B cell (primary cell): ENCODE results near the gene HAS3. TPM values are rescaled to one million over a fixed set of nuclear protein-coding genes. Genes with fewer than 3 reads are reported as not detected.

Experiments
- ATAC-seq: fragments of 200-7000 bp; cut with Tn5 transposase; one replicate; pipeline ENCODE4 v1.10.0; 2021; ENCODE audit warnings: low read depth, mild to moderate bottlenecking, moderate number of reproducible peaks, moderate library complexity
- CTCF ChIA-PET: fragments of 350-600 bp; sonication (Branson Sonifier 250); formaldehyde crosslinking; loops from one replicate; lab custom pipeline; 2021; ENCODE audit warnings: antibody characterized with exemption, inconsistent platforms; lab: Charles Lee
- POLR2A ChIA-PET: fragments of 350-600 bp; sonication (Branson Sonifier 250); formaldehyde crosslinking; loops from one replicate; lab custom pipeline; 2021; ENCODE audit warnings: antibody characterized with exemption; lab: Charles Lee
- DNase-seq: peaks from one replicate; pipeline ENCODE4 v3.0.0; 2013
- H2AFZ ChIP-seq: 2 replicates; pipeline ENCODE4 v1.6.1; 2012; ENCODE audit warnings: mild to moderate bottlenecking, low read depth, low read length; ENCODE audit not compliant: insufficient read depth, poor library complexity, severe bottlenecking
- H3K27ac ChIP-seq, 2 donors: 1 replicate in 1 of 2; 2 replicates in 1 of 2; pipeline ENCODE4 v1.5.1; 2012 to 2013; ENCODE audit warnings: low read length in 2 of 2, mild to moderate bottlenecking in 2 of 2, moderate library complexity in 1 of 2
- H3K27me3 ChIP-seq, 4 experiments: fragments of 200-600 bp in 1 of 4; sonication (generic) in 1 of 4; replicated peaks in 1 of 4; 1 replicate in 2 of 4; 2 replicates in 2 of 4; pipeline versions ENCODE4 v1.6.1 to v1.7.0; 2013 to 2016; ENCODE audit warnings: low read length in 3 of 4, mild to moderate bottlenecking in 2 of 4, mixed read lengths in 1 of 4, moderate library complexity in 1 of 4; ENCODE audit not compliant: insufficient read depth in 4 of 4, control insufficient read depth in 3 of 4; ENCODE audit errors: control extremely low read depth in 1 of 4
- H3K36me3 ChIP-seq, 2 experiments: replicated peaks in 1 of 2; 1 replicate in 1 of 2; 2 replicates in 1 of 2; pipeline versions ENCODE4 v1.6.1 to v1.7.1; 2013; ENCODE audit warnings: low read length in 1 of 2; ENCODE audit not compliant: insufficient read depth in 2 of 2, control insufficient read depth in 1 of 2; ENCODE audit errors: control extremely low read depth in 1 of 2, extremely low read depth in 1 of 2
- H3K4me1 ChIP-seq, 2 donors: fragments of 200-600 bp in 1 of 2; sonication (generic) in 1 of 2; 1 replicate in 1 of 2; 2 replicates in 1 of 2; pipeline versions ENCODE4 v1.5.1 to v1.6.1; 2013 to 2017; ENCODE audit warnings: low read length in 2 of 2; ENCODE audit not compliant: control insufficient read depth in 2 of 2, insufficient read depth in 2 of 2
- H3K4me2 ChIP-seq: replicated peaks from 2 replicates; pipeline ENCODE3; 2012; ENCODE audit warnings: mild to moderate bottlenecking, low read depth, low read length; ENCODE audit not compliant: poor library complexity, severe bottlenecking
- H3K4me3 ChIP-seq, 5 experiments: fragments of 200-600 bp in 1 of 5; sonication (generic) in 1 of 5; 1 replicate in 3 of 5; 2 replicates in 2 of 5; pipeline versions ENCODE4 v1.5.1 to v1.7.0; 2011 to 2016; ENCODE audit warnings: low read length in 4 of 5, mild to moderate bottlenecking in 4 of 5, low read depth in 2 of 5, control low read depth in 1 of 5, moderate library complexity in 1 of 5; ENCODE audit not compliant: insufficient read depth in 1 of 5; ENCODE audit errors: control extremely low read depth in 1 of 5, extremely low read depth in 1 of 5
- H3K79me2 ChIP-seq: fragments of 200-600 bp; sonication (generic); one replicate; pipeline ENCODE4 v1.6.0; 2016; ENCODE audit warnings: low read length; ENCODE audit not compliant: control insufficient read depth, insufficient read depth
- H3K9ac ChIP-seq: fragments of 200-600 bp; sonication (generic); 2 replicates; pipeline ENCODE4 v1.6.1; 2017; ENCODE audit warnings: mild to moderate bottlenecking, low read length, moderate library complexity
- H3K9me3 ChIP-seq, 3 donors: one replicate each; pipeline versions ENCODE4 v1.6.1 to v1.7.1; 2013; ENCODE audit warnings: low read length in 2 of 3; ENCODE audit not compliant: control insufficient read depth in 2 of 3, insufficient read depth in 1 of 3; ENCODE audit errors: control extremely low read depth in 1 of 3
- H4K20me1 ChIP-seq: 2 replicates; pipeline ENCODE4 v1.6.0; 2012; ENCODE audit warnings: mild to moderate bottlenecking, low read length; ENCODE audit not compliant: insufficient read depth, control insufficient read depth, poor library complexity, severe bottlenecking
- H3K27ac Mint-ChIP-seq: one replicate; pipeline ENCODE4 v1.8.0; 2021; ENCODE audit warnings: mixed read lengths
- H3K27me3 Mint-ChIP-seq: one replicate; pipeline ENCODE4 v1.8.0; 2021; ENCODE audit warnings: mixed read lengths
- H3K4me1 Mint-ChIP-seq: one replicate; pipeline ENCODE4 v1.8.0; 2021; ENCODE audit warnings: mixed read lengths
- H3K4me3 Mint-ChIP-seq: one replicate; pipeline ENCODE4 v1.8.0; 2021; ENCODE audit warnings: mixed read lengths
- H3K9me3 Mint-ChIP-seq: one replicate; pipeline ENCODE4 v1.8.0; 2022; ENCODE audit warnings: mixed read lengths; ENCODE audit not compliant: insufficient read depth
- CTCF ChIP-seq: fragments of 200-600 bp; IDR thresholded peaks from one replicate; pipeline ENCODE4 v1.8.0; 2022; ENCODE audit warnings: antibody characterized with exemption, mild to moderate bottlenecking
- EZH2 ChIP-seq: IDR thresholded peaks from 2 replicates; pipeline ENCODE4 v1.6.1; 2012; ENCODE audit warnings: borderline replicate concordance, low read depth, mild to moderate bottlenecking, moderate library complexity, low read length; ENCODE audit not compliant: insufficient read depth, poor library complexity, severe bottlenecking
- WGBS: methylation state at CpG from one replicate; pipeline ENCODE4 v1.1.5; 2013; ENCODE audit warnings: missing lambda C conversion rate; ENCODE audit not compliant: insufficient coverage; 5-methylcytosine and 5-hydroxymethylcytosine counted together
- intact Hi-C: fragments of 100-400 bp; cut with micrococcal nuclease; formaldehyde crosslinking; loops from one replicate; pipeline ENCODE4 v1.10.0; 2022
- polyA plus RNA-seq: library from polyadenylated mRNA; depleted of rRNA; stranded (reverse); fragments of >200 nt; gene quantifications from 2 replicates; pipeline ENCODE4 v1.2.3, GENCODE V29; 2012
- total RNA-seq, 2 donors: library from RNA; stranded (reverse); fragments of 120-200 nt in 1 of 2; gene quantifications; 1 replicate in 1 of 2; 2 replicates in 1 of 2; pipeline versions ENCODE4 v1.2.3 to v1.2.4, GENCODE V29; 2013 to 2022

Gene HAS3
- total and polyA plus RNA-seq, 2 donors (not counting 1 experiment from before 2014, with no cell fraction given): 1.4 to 2.6 TPM

DNA sequence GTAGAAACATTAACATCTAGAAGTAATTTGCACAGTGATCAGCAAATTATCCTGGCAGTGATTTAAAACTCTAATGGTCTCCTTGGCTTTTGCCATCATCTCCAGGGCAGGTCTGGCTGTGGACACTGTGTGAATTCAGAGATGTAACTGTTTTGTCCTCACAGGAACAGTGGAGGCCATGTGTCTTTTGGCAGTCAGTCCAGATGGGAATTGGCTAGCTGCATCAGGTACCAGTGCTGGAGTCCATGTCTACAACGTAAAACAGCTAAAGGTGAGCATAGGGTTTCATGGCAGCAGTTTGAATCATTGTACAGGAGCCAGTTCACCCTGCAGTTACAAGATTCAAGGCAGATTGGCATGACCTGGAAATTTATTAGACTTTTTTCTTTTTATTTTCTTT, 54.7 kb downstream of the HAS3 start:
- WGBS: 100% methylated on average over 1 of the region's 1 CpG
- H3K9me3 Mint-ChIP-seq: no peaks in the 10 kb centered on the region
- H3K27ac ChIP-seq: no peak overlapping the region
- no peaks in the 10 kb centered on the region for H3K27me3 Mint-ChIP-seq
- no peak overlapping the region for H2AFZ ChIP-seq
- no peak overlapping the region for H3K4me2 ChIP-seq
- H3K4me3 Mint-ChIP-seq: no peak overlapping the region
- no peaks in the 10 kb centered on the region for H3K4me1 ChIP-seq
- H3K27me3 ChIP-seq: no peaks in the 10 kb centered on the region
- H3K4me3 ChIP-seq: no peak overlapping the region
- ATAC-seq: no peak
- no peaks in the 10 kb centered on the region for H3K9me3 ChIP-seq
- H3K9ac ChIP-seq: no peak overlapping the region
- H3K4me1 Mint-ChIP-seq: no peaks in the 10 kb centered on the region
- H3K79me2 ChIP-seq: no peaks in the 10 kb centered on the region
- peaks cover 0 to 66% of the 10 kb centered on the region in 2 experiments for H3K36me3 ChIP-seq
- no peak for DNase-seq
- no peak for TF ChIP-seq EZH2
- no peak for TF ChIP-seq CTCF
- H4K20me1 ChIP-seq: no peaks in the 10 kb centered on the region
- intact Hi-C loops: no loop called here
- CTCF ChIA-PET: interaction anchor here (5.3 kb wide), 1 partner anchor 126 kb away, joined by 26 read pairs; no protein-coding TSS in a partner anchor
- no peak overlapping the region for H3K27ac Mint-ChIP-seq
- POLR2A ChIA-PET: no interaction called here

- H3K9me3 ChIP-seq: no peaks in the 10 kb centered on the region
- peaks cover 3 to 52% of the 10 kb centered on the region in 2 experiments for H3K36me3 ChIP-seq
- H3K27ac ChIP-seq: no peak overlapping the region
- no peaks in the 10 kb centered on the region for H3K79me2 ChIP-seq
- peaks cover 6% of the 10 kb centered on the region for H3K4me1 Mint-ChIP-seq
- no peaks in the 10 kb centered on the region for H3K9me3 Mint-ChIP-seq
- no peak overlapping the region for H3K4me2 ChIP-seq
- no peak overlapping the region for H2AFZ ChIP-seq
- no peaks in the 10 kb centered on the region for H3K27me3 ChIP-seq
- H3K27ac Mint-ChIP-seq: no peak overlapping the region
- intact Hi-C loops: no loop called here
- no peak for ATAC-seq
- H4K20me1 ChIP-seq: no peaks in the 10 kb centered on the region
- H3K4me3 ChIP-seq: no peak overlapping the region
- no peaks in the 10 kb centered on the region for H3K4me1 ChIP-seq
- no peak for TF ChIP-seq EZH2
- no peak for TF ChIP-seq CTCF
- 100% methylated on average over 5 of the region's 6 CpGs for WGBS
- ChIA-PET POLR2A (no interaction called here), CTCF (interaction anchor here (0.7 to 1.8 kb wide), 2 partner anchors 13 to 56 kb away, joined by 3 to 4 read pairs; no protein-coding TSS in a partner anchor)
- H3K9ac ChIP-seq: no peak overlapping the region
- H3K4me3 Mint-ChIP-seq: no peak overlapping the region
- no peaks in the 10 kb centered on the region for H3K27me3 Mint-ChIP-seq
- DNase-seq: no peak
These were observed 60.1 kb downstream of the HAS3 start for GRCh38 chr16:69165584-69165983.
